GM23338 (cell line): ENCODE data around the gene EFNA4. TPM values are rescaled to one million over a fixed set of nuclear protein-coding genes. Genes with fewer than 3 reads are reported as not detected.

Source experiments
- ATAC-seq: fragments of 200-7000 bp; cut with Tn5 transposase; 3 replicates; pipeline ENCODE4 v1.9.1; 2020
- DNase-seq: peaks from one replicate; pipeline ENCODE4 v3.0.0-alpha.2; 2015; ENCODE audit warnings: low spot score
- H2AFZ ChIP-seq: fragments of 200-600 bp; sonication (generic); 2 replicates; pipeline ENCODE4 v1.8.0; 2016; ENCODE audit warnings: antibody characterized with exemption, mild to moderate bottlenecking, moderate library complexity
- H3F3A ChIP-seq: fragments of 200-600 bp; sonication (generic); replicated peaks from 2 replicates; pipeline ENCODE4 v1.8.0; 2017; ENCODE audit warnings: antibody characterized with exemption, mixed run types, low read depth
- H3K27ac ChIP-seq: fragments of 200-600 bp; sonication (generic); 2 replicates; pipeline ENCODE4 v1.6.1; 2016; ENCODE audit warnings: low read depth
- H3K27me3 ChIP-seq: fragments of 200-600 bp; sonication (generic); 2 replicates; pipeline ENCODE4 v1.8.0; 2016; ENCODE audit warnings: mild to moderate bottlenecking, mixed run types, moderate library complexity; ENCODE audit not compliant: insufficient read depth
- H3K36me3 ChIP-seq: fragments of 200-600 bp; sonication (generic); 2 replicates; pipeline ENCODE4 v1.8.0; 2016; ENCODE audit warnings: mild to moderate bottlenecking; ENCODE audit not compliant: insufficient read depth
- H3K4me1 ChIP-seq: fragments of 200-600 bp; sonication (generic); 2 replicates; pipeline ENCODE4 v1.8.0; 2016; ENCODE audit warnings: mild to moderate bottlenecking, moderate library complexity; ENCODE audit not compliant: insufficient read depth
- H3K4me2 ChIP-seq: fragments of 200-600 bp; sonication (generic); 2 replicates; pipeline ENCODE4 v1.7.1; 2017; ENCODE audit warnings: mixed run types
- H3K4me3 ChIP-seq: fragments of 200-600 bp; sonication (generic); 2 replicates; pipeline ENCODE4 v1.6.1; 2016; ENCODE audit warnings: mixed run types
- H3K79me2 ChIP-seq: fragments of 200-600 bp; sonication (generic); replicated peaks from 2 replicates; pipeline ENCODE4 v1.8.0; 2017; ENCODE audit warnings: mild to moderate bottlenecking; ENCODE audit not compliant: insufficient read depth
- H3K9me2 ChIP-seq: fragments of 200-600 bp; sonication (generic); 2 replicates; pipeline ENCODE4 v1.8.0; 2017; ENCODE audit not compliant: insufficient read depth
- H4K20me1 ChIP-seq: fragments of 200-600 bp; sonication (generic); replicated peaks from 2 replicates; pipeline ENCODE4 v1.8.0; 2017; ENCODE audit warnings: mild to moderate bottlenecking; ENCODE audit not compliant: insufficient read depth
- H3K27ac Mint-ChIP-seq: 2 replicates; pipeline ENCODE4 v1.8.0; 2020; ENCODE audit warnings: inconsistent platforms, mild to moderate bottlenecking, moderate library complexity, mixed read lengths
- H3K27me3 Mint-ChIP-seq: 3 replicates; pipeline ENCODE4 v1.8.0; 2022; ENCODE audit warnings: low read depth, mild to moderate bottlenecking, moderate library complexity, mixed read lengths, inconsistent platforms; ENCODE audit not compliant: insufficient read depth, poor library complexity
- H3K36me3 Mint-ChIP-seq: 3 replicates; pipeline ENCODE4 v1.8.0; 2021; ENCODE audit warnings: low read depth, mild to moderate bottlenecking, inconsistent platforms, moderate library complexity, mixed read lengths
- H3K4me1 Mint-ChIP-seq: 3 replicates; pipeline ENCODE4 v1.8.0; 2020; ENCODE audit warnings: mild to moderate bottlenecking, inconsistent platforms, mixed read lengths
- H3K4me3 Mint-ChIP-seq: 3 replicates; pipeline ENCODE4 v1.8.0; 2021; ENCODE audit warnings: moderate library complexity, mild to moderate bottlenecking, inconsistent platforms, mixed read lengths
- H3K9me3 Mint-ChIP-seq: 3 replicates; pipeline ENCODE4 v1.8.0; 2020; ENCODE audit warnings: moderate library complexity, mild to moderate bottlenecking, inconsistent platforms, mixed read lengths
- CREB1 ChIP-seq: fragments of 250-450 bp; sonication (Bioruptor Pico); IDR thresholded peaks from 2 replicates; pipeline ENCODE4 v1.5.0; 2020; ENCODE audit warnings: low read depth, mild to moderate bottlenecking, moderate library complexity
- CTCF ChIP-seq, 2 experiments: fragments of 200-600 bp in 1 of 2; sonication (generic) in 1 of 2; conservative IDR thresholded peaks; 2 replicates each; pipeline versions ENCODE4 v1.5.1 to v1.6.1; 2016 to 2017; ENCODE audit warnings: antibody characterized with exemption in 2 of 2, low read depth in 2 of 2, mild to moderate bottlenecking in 2 of 2, moderate library complexity in 1 of 2
- EZH2phosphoT487 ChIP-seq: fragments of 200-600 bp; sonication (generic); IDR thresholded peaks from one replicate; pipeline ENCODE4 v1.8.1; 2018; ENCODE audit warnings: antibody characterized with exemption; ENCODE audit not compliant: unreplicated experiment
- JUNB ChIP-seq: IDR thresholded peaks from one replicate; pipeline ENCODE4 v1.6.1; 2016; ENCODE audit warnings: antibody characterized with exemption; ENCODE audit not compliant: unreplicated experiment
- NANOG ChIP-seq: IDR thresholded peaks from 2 replicates; pipeline ENCODE4 v1.6.1; 2016; ENCODE audit warnings: antibody characterized with exemption, borderline replicate concordance
- ZNF114 ChIP-seq: fragments of 250-450 bp; sonication (Bioruptor Pico); IDR thresholded peaks from 2 replicates; pipeline ENCODE4 v1.5.0; 2020; ENCODE audit warnings: mild to moderate bottlenecking, moderate library complexity
- ZNF462 ChIP-seq: fragments of 250-450 bp; sonication (Bioruptor Pico); IDR thresholded peaks from 2 replicates; pipeline ENCODE4 v1.5.0; 2020; ENCODE audit warnings: mild to moderate bottlenecking, moderate library complexity
- polyA plus RNA-seq: library from polyadenylated mRNA; unstranded; fragments of >200 nt; fragmentation: Nextera tagmentation; extraction: Ambion mirVana; gene quantifications from 2 replicates; pipeline ENCODE4 v1.2.1, GENCODE V29; 2016
- total RNA-seq: library from RNA; depleted of rRNA; stranded (reverse); fragments of >200 nt; shearing (Covaris generic); gene quantifications from 2 replicates; pipeline ENCODE4 v1.2.3, GENCODE V29; 2014
- TF ChIP-seq, protein P1 (sequence below): IDR thresholded peaks from one replicate; pipeline ENCODE4 v1.6.1; 2018; ENCODE audit warnings: antibody characterized with exemption; ENCODE audit not compliant: unreplicated experiment

Gene EFNA4
- total and polyA plus RNA-seq, 2 experiments from 2014 or later, result 11.1 to 22.9 TPM

- TF ChIP-seq ZNF462, result no peak
- TF ChIP-seq CREB1, result no peak
- no peak for TF ChIP-seq CTCF (conservative IDR thresholded peaks at IDR 0.05; ENCODE audit: low read depth in 2 of 2)
Observed at GRCh38 chr1:155022136-155022926, 41.2 kb upstream of the EFNA4 start (continued).

DNA sequence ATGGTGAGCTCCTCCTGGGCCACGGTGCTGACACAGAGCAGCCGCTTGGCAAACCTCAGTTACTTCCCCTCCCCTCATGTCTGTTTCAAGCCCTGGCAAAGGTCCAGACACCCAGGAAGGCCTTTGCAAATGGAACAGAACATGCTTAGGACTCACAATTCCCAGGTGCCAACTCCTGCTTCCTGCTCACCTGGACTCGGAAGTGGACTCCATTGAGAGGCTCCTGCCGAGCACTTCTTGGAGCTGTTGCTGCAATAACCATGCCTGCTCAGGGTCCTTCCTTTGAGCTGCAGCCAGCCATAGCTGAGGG is 40.7 kb upstream of the EFNA4 start:
- Histone ChIP-seq H3K4me2 (no peak overlapping the region), H3K9me2 (no peaks in the 10 kb centered on the region), H3K79me2 (no peaks in the 10 kb centered on the region), H3K4me1 (peaks cover 8% of the 10 kb centered on the region), H4K20me1 (0 out of 2 replicates have a peak, but pooled peaks cover 2% of the 10 kb centered on the region), H3K36me3 (no peaks in the 10 kb centered on the region), H2AFZ (no peak overlapping the region), H3K4me3 (no peak overlapping the region), H3K27me3 (no peaks in the 10 kb centered on the region), H3K27ac (no peak overlapping the region), H3F3A (no peaks in the 10 kb centered on the region)
- ATAC-seq (no peak), DNase-seq (no peak)
- H3K27ac Mint-ChIP-seq, result no peak overlapping the region
- peaks cover 23% of the 10 kb centered on the region for H3K27me3 Mint-ChIP-seq
- H3K9me3 Mint-ChIP-seq, result no peaks in the 10 kb centered on the region
- H3K36me3 Mint-ChIP-seq, result peaks cover 4% of the 10 kb centered on the region; the same call in 2 of the 3 replicates
- no peak overlapping the region for H3K4me3 Mint-ChIP-seq
- H3K4me1 Mint-ChIP-seq, result peaks cover 27% of the 10 kb centered on the region
- TF ChIP-seq EZH2phosphoT487, result no peak
- TF ChIP-seq JUNB, result no peak
- no peak for TF ChIP-seq ZNF114
- no peak for TF ChIP-seq NANOG
- TF ChIP-seq, protein P1, sequence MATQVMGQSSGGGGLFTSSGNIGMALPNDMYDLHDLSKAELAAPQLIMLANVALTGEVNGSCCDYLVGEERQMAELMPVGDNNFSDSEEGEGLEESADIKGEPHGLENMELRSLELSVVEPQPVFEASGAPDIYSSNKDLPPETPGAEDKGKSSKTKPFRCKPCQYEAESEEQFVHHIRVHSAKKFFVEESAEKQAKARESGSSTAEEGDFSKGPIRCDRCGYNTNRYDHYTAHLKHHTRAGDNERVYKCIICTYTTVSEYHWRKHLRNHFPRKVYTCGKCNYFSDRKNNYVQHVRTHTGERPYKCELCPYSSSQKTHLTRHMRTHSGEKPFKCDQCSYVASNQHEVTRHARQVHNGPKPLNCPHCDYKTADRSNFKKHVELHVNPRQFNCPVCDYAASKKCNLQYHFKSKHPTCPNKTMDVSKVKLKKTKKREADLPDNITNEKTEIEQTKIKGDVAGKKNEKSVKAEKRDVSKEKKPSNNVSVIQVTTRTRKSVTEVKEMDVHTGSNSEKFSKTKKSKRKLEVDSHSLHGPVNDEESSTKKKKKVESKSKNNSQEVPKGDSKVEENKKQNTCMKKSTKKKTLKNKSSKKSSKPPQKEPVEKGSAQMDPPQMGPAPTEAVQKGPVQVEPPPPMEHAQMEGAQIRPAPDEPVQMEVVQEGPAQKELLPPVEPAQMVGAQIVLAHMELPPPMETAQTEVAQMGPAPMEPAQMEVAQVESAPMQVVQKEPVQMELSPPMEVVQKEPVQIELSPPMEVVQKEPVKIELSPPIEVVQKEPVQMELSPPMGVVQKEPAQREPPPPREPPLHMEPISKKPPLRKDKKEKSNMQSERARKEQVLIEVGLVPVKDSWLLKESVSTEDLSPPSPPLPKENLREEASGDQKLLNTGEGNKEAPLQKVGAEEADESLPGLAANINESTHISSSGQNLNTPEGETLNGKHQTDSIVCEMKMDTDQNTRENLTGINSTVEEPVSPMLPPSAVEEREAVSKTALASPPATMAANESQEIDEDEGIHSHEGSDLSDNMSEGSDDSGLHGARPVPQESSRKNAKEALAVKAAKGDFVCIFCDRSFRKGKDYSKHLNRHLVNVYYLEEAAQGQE, result no peak
